Stimulated activated naive CD4-positive, alpha-beta T cell (primary cell): ENCODE measurements around the gene ATG12.

Experiments used
- DNase-seq, 6 experiments: peaks; one replicate each; lab custom pipeline; 2025; lab: John Stamatoyannopoulos, UW

The ATG12 gene

GRCh38 chr5:115807654-115808052 lies 33.7 kb downstream of the ATG12 start:
- DNase-seq, result no peak

- DNase-seq, result no peak
These were observed 34.2 kb downstream of the ATG12 start for GRCh38 chr5:115806986-115807653.

- DNase-seq, result no peak
These were observed 39.4 kb downstream of the ATG12 start for GRCh38 chr5:115801984-115802383.

GRCh38 chr5:115801152-115801551 lies 40.2 kb downstream of the ATG12 start:
- no peak for DNase-seq

GRCh38 chr5:115800108-115800507 lies 41.3 kb downstream of the ATG12 start:
- DNase-seq, result no peak

GRCh38 chr5:115798252-115798651 lies 43.1 kb downstream of the ATG12 start:
- no peak for DNase-seq

GRCh38 chr5:115796656-115797055 lies 44.7 kb downstream of the ATG12 start:
- DNase-seq, result no peak

GRCh38 chr5:115795700-115796099 lies 45.7 kb downstream of the ATG12 start:
- DNase-seq, result no peak

- DNase-seq, result no peak
These were observed 52.9 kb downstream of the ATG12 start for GRCh38 chr5:115788440-115788839.

GRCh38 chr5:115787426-115787825 lies 53.9 kb downstream of the ATG12 start:
- DNase-seq, result no peak

GRCh38 chr5:115785381-115786065 lies 55.8 kb downstream of the ATG12 start:
- DNase-seq, result no peak

- no peak for DNase-seq
These were observed 62.9 kb downstream of the ATG12 start for GRCh38 chr5:115778417-115778816.
